Left lung (tissue), 10 donors: ENCODE measurements around the gene OAF. TPM values are rescaled to one million over a fixed set of nuclear protein-coding genes. Genes with fewer than 3 reads are reported as not detected.

Experiments used
- ATAC-seq: fragments of 200-7000 bp; cut with Tn5 transposase; one replicate; pipeline ENCODE4 v1.9.1; 2020; ENCODE audit warnings: moderate library complexity
- DNase-seq, 4 donors: peaks; one replicate each; pipeline ENCODE4 v3.0.0-alpha.2; 2013 to 2020
- H3K27ac ChIP-seq, 2 donors: fragments of 200-600 bp; sonication (generic) in 1 of 2; one replicate each; pipeline versions ENCODE4 v1.5.0 to v1.8.0; 2020 to 2021
- H3K27me3 ChIP-seq, 2 donors: fragments of 200-600 bp; sonication (generic) in 1 of 2; one replicate each; pipeline versions ENCODE4 v1.5.0 to v1.8.0; 2020 to 2021
- H3K36me3 ChIP-seq, 2 donors: fragments of 200-600 bp; sonication (generic) in 1 of 2; one replicate each; pipeline versions ENCODE4 v1.5.0 to v1.8.0; 2020 to 2021
- H3K4me1 ChIP-seq, 2 donors: fragments of 200-600 bp; one replicate each; pipeline ENCODE4 v1.8.0; 2021
- H3K4me3 ChIP-seq, 2 donors: fragments of 200-600 bp; sonication (generic) in 1 of 2; one replicate each; pipeline versions ENCODE4 v1.5.0 to v1.8.0; 2020 to 2021; ENCODE audit warnings: mild to moderate bottlenecking in 1 of 2
- H3K9me3 ChIP-seq, 2 donors: fragments of 200-600 bp; sonication (generic) in 1 of 2; one replicate each; pipeline versions ENCODE4 v1.5.0 to v1.8.0; 2020 to 2021
- CTCF ChIP-seq, 2 donors: fragments of 200-600 bp; sonication (generic) in 1 of 2; IDR thresholded peaks; one replicate each; pipeline versions ENCODE4 v1.5.0 to v1.8.0; 2021; ENCODE audit warnings: antibody characterized with exemption in 2 of 2
- intact Hi-C, 2 donors: fragments of 100-400 bp; cut with DNase I; formaldehyde crosslinking; loops; one replicate each; pipeline versions ENCODE4 v1.11.2 to v1.14.2; 2022
- polyA plus RNA-seq, 6 donors: library from polyadenylated mRNA; unstranded; fragments of 120-200 nt; gene quantifications; one replicate each; pipeline ENCODE4 v1.2.1, GENCODE V29; 2013; ENCODE audit not compliant: insufficient read length in 6 of 6
- total RNA-seq, 2 donors: library from RNA; stranded (reverse); fragmentation: NEBNext Ultra II Directional; extraction: Animal tissue kit (Norgen Biotek cat#: 25700); gene quantifications; one replicate each; pipeline ENCODE4 v1.2.1, GENCODE V29; 2021
- donor health status: DM: no; HTN: yes; CAD: no.
- donor health status: DM: no; HTN: no; CAD: no.

OAF gene
- total and polyA plus RNA-seq, 8 donors = 19.5 to 38.0 (median 28.0) TPM

- ATAC-seq (peak; percentile 97), DNase-seq (peak; percentile 59 to 89 (median 70))
- Histone ChIP-seq H3K36me3 (no peaks in the 10 kb centered on the region), H3K9me3 (no peaks in the 10 kb centered on the region), H3K27ac (no peak overlapping the region), H3K4me1 (peaks cover 10 to 16% of the 10 kb centered on the region in 2 donors), H3K4me3 (peak overlapping the region; percentile 33 to 38), H3K27me3 (peaks cover 17 to 83% of the 10 kb centered on the region in 2 donors)
- intact Hi-C loops = no loop called here
- TF ChIP-seq CTCF (IDR thresholded peaks at IDR 0.05) = peak; percentile 94
These were observed 41.7 kb upstream of the OAF start for GRCh38 chr11:120168960-120169681.

GRCh38 chr11:120169981-120170698 lies 40.7 kb upstream of the OAF start:
- H3K4me1 ChIP-seq = peaks cover 10 to 16% of the 10 kb centered on the region in 2 donors

GRCh38 chr11:120170741-120171261 lies 40.0 kb upstream of the OAF start:
- Histone ChIP-seq H3K4me1 (peaks cover 10 to 16% of the 10 kb centered on the region in 2 donors), H3K27ac (no peak overlapping the region), H3K27me3 (peaks cover 13 to 87% of the 10 kb centered on the region in 2 donors), H3K4me3 (no peak overlapping the region), H3K36me3 (no peaks in the 10 kb centered on the region), H3K9me3 (no peaks in the 10 kb centered on the region)
- ATAC-seq = no peak
- DNase-seq = no peak
- intact Hi-C loops = loop anchor here in 1 of 2 donors (5.0 kb wide), 2 partner anchors 56 to 126 kb away; no protein-coding TSS in a partner anchor
- TF ChIP-seq CTCF (IDR thresholded peaks at IDR 0.05) = no peak

More at GRCh38 chr11:120169981-120170698, 40.7 kb upstream of the OAF start:
- no peak for TF ChIP-seq CTCF (IDR thresholded peaks at IDR 0.05)
- no peak overlapping the region for H3K27ac ChIP-seq
- ATAC-seq = no peak
- no peaks in the 10 kb centered on the region for H3K36me3 ChIP-seq
- DNase-seq = no peak
- H3K4me3 ChIP-seq = no peak overlapping the region
- peaks cover 13 to 88% of the 10 kb centered on the region in 2 donors for H3K27me3 ChIP-seq
- H3K9me3 ChIP-seq = no peaks in the 10 kb centered on the region
- intact Hi-C loops = loop anchor here in 1 of 2 donors (5.0 kb wide), 2 partner anchors 57 to 127 kb away; no protein-coding TSS in a partner anchor

- Histone ChIP-seq H3K4me3 (no peak overlapping the region), H3K4me1 (peaks cover 10 to 16% of the 10 kb centered on the region in 2 donors), H3K27me3 (peaks cover 13 to 73% of the 10 kb centered on the region in 2 donors), H3K27ac (no peak overlapping the region), H3K36me3 (no peaks in the 10 kb centered on the region), H3K9me3 (no peaks in the 10 kb centered on the region)
- intact Hi-C loops = loop anchor here in 1 of 2 donors (5.0 kb wide), 2 partner anchors 55 to 125 kb away; no protein-coding TSS in a partner anchor
- DNase-seq = peak in 3 of 4 donors; percentile 29 to 69 (median 57)
- peak; percentile 55 to 82 for TF ChIP-seq CTCF (IDR thresholded peaks at IDR 0.05)
- peak; percentile 68 for ATAC-seq
These were observed 38.5 kb upstream of the OAF start for GRCh38 chr11:120172054-120172911.
